Fibroblast of lung (primary cell): Measurements from ENCODE around the gene NT5DC1. TPM values are rescaled to one million over a fixed set of nuclear protein-coding genes. Genes with fewer than 3 reads are reported as not detected.
A peak's percentile ranks its signal among the peaks of the same experiment; 100 is the strongest.

Experiments used
- DNase-seq, 2 donors: peaks; one replicate each; pipeline versions ENCODE4 v3.0.0 to v3.0.0-alpha.2; 2010; ENCODE audit warnings: low read depth in 2 of 2
- H2AFZ ChIP-seq: 2 replicates; pipeline ENCODE4 v1.5.1; 2012; ENCODE audit warnings: low read length, control low read depth, inconsistent platforms
- H3K27ac ChIP-seq: 2 replicates; pipeline ENCODE4 v1.5.1; 2011; ENCODE audit warnings: low read length, control low read depth; ENCODE audit not compliant: insufficient read depth
- H3K27me3 ChIP-seq: 2 replicates; pipeline ENCODE4 v1.5.1; 2011; ENCODE audit warnings: mild to moderate bottlenecking, low read length; ENCODE audit not compliant: control insufficient read depth, insufficient read depth
- H3K36me3 ChIP-seq: 2 replicates; pipeline ENCODE4 v1.5.1; 2011; ENCODE audit warnings: low read length; ENCODE audit not compliant: control insufficient read depth, insufficient read depth
- H3K4me1 ChIP-seq: 2 replicates; pipeline ENCODE4 v1.5.1; 2011; ENCODE audit warnings: low read length; ENCODE audit not compliant: control insufficient read depth, insufficient read depth; ENCODE audit errors: extremely low read depth
- H3K4me2 ChIP-seq: 2 replicates; pipeline ENCODE4 v1.5.1; 2011; ENCODE audit warnings: low read length, control low read depth; ENCODE audit not compliant: insufficient read depth; ENCODE audit errors: extremely low read depth
- H3K4me3 ChIP-seq, 4 experiments: fragments of 200-600 bp in 1 of 4; sonication (generic) in 1 of 4; replicated peaks in 1 of 4; 2 replicates each; pipeline ENCODE4 v1.5.1; 2011 to 2016; ENCODE audit warnings: low read length in 4 of 4, low read depth in 3 of 4, mild to moderate bottlenecking in 3 of 4, control low read depth in 2 of 4, inconsistent platforms in 1 of 4, mixed read lengths in 1 of 4; ENCODE audit not compliant: insufficient read depth in 1 of 4; ENCODE audit errors: control extremely low read depth in 1 of 4
- H3K79me2 ChIP-seq: 2 replicates; pipeline ENCODE4 v1.5.1; 2012; ENCODE audit warnings: mild to moderate bottlenecking, low read length, inconsistent platforms; ENCODE audit not compliant: control insufficient read depth, insufficient read depth
- H3K9ac ChIP-seq: 2 replicates; pipeline ENCODE4 v1.5.1; 2011; ENCODE audit warnings: mild to moderate bottlenecking, low read length, control low read depth; ENCODE audit not compliant: insufficient read depth
- H3K9me3 ChIP-seq: 2 replicates; pipeline ENCODE4 v1.5.1; 2012; ENCODE audit warnings: low read depth, low read length; ENCODE audit not compliant: control insufficient read depth, insufficient read depth
- H4K20me1 ChIP-seq: 2 replicates; pipeline ENCODE4 v1.5.1; 2011; ENCODE audit warnings: low read length; ENCODE audit not compliant: control insufficient read depth, insufficient read depth; ENCODE audit errors: extremely low read depth
- EZH2 ChIP-seq: IDR thresholded peaks from 2 replicates; pipeline ENCODE4 v1.5.1; 2012; ENCODE audit warnings: low read length, control low read depth, mild to moderate bottlenecking; ENCODE audit errors: missing control alignments
- polyA plus RNA-seq, 2 donors: library from polyadenylated mRNA; depleted of rRNA in 1 of 2; stranded (reverse) in 1 of 2; unstranded in 1 of 2; fragments of >200 nt; gene quantifications; 2 replicates each; pipeline ENCODE4 v1.2.1, GENCODE V29; 2011 to 2012; ENCODE audit warnings: missing spikeins in 1 of 2
- total RNA-seq: library from RNA; depleted of rRNA; stranded (reverse); fragments of >200 nt; gene quantifications from 2 replicates; pipeline ENCODE4 v1.2.1, GENCODE V29; 2014
- TF ChIP-seq, protein P1 (sequence below), 2 donors: IDR thresholded peaks in 1 of 2; conservative IDR thresholded peaks in 1 of 2; 1 replicate in 1 of 2; 2 replicates in 1 of 2; pipeline ENCODE4 v1.5.1; 2011 to 2012; ENCODE audit warnings: low read length in 2 of 2, control low read depth in 1 of 2, inconsistent platforms in 1 of 2, low read depth in 1 of 2, mild to moderate bottlenecking in 1 of 2

Gene NT5DC1
- total and polyA plus RNA-seq, 2 donors (not counting 1 experiment from before 2014, with no cell fraction given), result 8.1 to 17.9 TPM

GRCh38 chr6:116290799-116291198 lies 190.1 kb downstream of the NT5DC1 start:
- no peaks in the 10 kb centered on the region for H4K20me1 ChIP-seq
- H3K4me1 ChIP-seq, result peaks cover 2% of the 10 kb centered on the region
- H3K79me2 ChIP-seq, result no peaks in the 10 kb centered on the region
- H3K4me2 ChIP-seq, result no peak overlapping the region
- no peaks in the 10 kb centered on the region for H3K9me3 ChIP-seq
- no peak overlapping the region for H3K4me3 ChIP-seq
- H2AFZ ChIP-seq, result no peak overlapping the region
- TF ChIP-seq, protein P1, sequence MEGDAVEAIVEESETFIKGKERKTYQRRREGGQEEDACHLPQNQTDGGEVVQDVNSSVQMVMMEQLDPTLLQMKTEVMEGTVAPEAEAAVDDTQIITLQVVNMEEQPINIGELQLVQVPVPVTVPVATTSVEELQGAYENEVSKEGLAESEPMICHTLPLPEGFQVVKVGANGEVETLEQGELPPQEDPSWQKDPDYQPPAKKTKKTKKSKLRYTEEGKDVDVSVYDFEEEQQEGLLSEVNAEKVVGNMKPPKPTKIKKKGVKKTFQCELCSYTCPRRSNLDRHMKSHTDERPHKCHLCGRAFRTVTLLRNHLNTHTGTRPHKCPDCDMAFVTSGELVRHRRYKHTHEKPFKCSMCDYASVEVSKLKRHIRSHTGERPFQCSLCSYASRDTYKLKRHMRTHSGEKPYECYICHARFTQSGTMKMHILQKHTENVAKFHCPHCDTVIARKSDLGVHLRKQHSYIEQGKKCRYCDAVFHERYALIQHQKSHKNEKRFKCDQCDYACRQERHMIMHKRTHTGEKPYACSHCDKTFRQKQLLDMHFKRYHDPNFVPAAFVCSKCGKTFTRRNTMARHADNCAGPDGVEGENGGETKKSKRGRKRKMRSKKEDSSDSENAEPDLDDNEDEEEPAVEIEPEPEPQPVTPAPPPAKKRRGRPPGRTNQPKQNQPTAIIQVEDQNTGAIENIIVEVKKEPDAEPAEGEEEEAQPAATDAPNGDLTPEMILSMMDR (conservative IDR thresholded peaks at IDR 0.05 in 1 of 2, IDR thresholded peaks at IDR 0.05 in 1 of 2; ENCODE audit: low read depth in 1 of 2, low read length in 2 of 2), result no peak
- no peak for TF ChIP-seq EZH2
- no peaks in the 10 kb centered on the region for H3K36me3 ChIP-seq
- H3K27ac ChIP-seq, result no peak overlapping the region
- H3K27me3 ChIP-seq, result no peaks in the 10 kb centered on the region
- H3K9ac ChIP-seq, result no peak overlapping the region
- DNase-seq, result no peak

GRCh38 chr6:116291701-116292396 lies 191.2 kb downstream of the NT5DC1 start:
- no peaks in the 10 kb centered on the region for H3K27me3 ChIP-seq
- H3K4me2 ChIP-seq, result no peak overlapping the region
- peak in 1 of 2 donors; percentile 28 for DNase-seq
- H3K9ac ChIP-seq, result no peak overlapping the region
- H3K27ac ChIP-seq, result no peak overlapping the region
- TF ChIP-seq EZH2, result no peak
- TF ChIP-seq, protein P1 (conservative IDR thresholded peaks at IDR 0.05 in 1 of 2, IDR thresholded peaks at IDR 0.05 in 1 of 2; ENCODE audit: low read depth in 1 of 2, low read length in 2 of 2), result no peak
- H2AFZ ChIP-seq, result no peak overlapping the region
- H3K79me2 ChIP-seq, result no peaks in the 10 kb centered on the region
- H3K4me1 ChIP-seq, result peaks cover 2% of the 10 kb centered on the region
- H3K9me3 ChIP-seq, result no peaks in the 10 kb centered on the region
- H3K36me3 ChIP-seq, result no peaks in the 10 kb centered on the region
- H3K4me3 ChIP-seq, result no peak overlapping the region
- H4K20me1 ChIP-seq, result no peaks in the 10 kb centered on the region

DNA sequence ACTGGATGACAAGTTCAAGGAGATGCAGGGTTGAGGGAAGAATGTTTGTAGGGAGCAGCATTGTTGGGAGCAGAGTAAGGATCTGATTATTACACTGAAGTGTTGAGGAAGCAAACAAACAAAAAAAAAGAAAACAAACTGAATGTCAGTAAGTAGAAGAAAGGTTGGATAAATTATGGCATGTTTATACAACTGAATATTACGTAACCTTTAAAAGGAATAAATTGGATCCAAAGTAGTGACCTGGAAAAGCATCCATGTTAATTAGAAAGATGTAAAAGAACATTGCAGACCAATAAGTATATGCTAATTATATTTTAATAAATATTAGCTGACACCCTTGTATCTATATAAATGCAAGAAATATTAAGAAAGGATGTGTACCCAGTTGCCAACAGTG lies 191.9 kb downstream of the NT5DC1 start:
- Histone ChIP-seq H3K9me3 (no peaks in the 10 kb centered on the region), H3K27ac (no peak overlapping the region), H3K27me3 (no peaks in the 10 kb centered on the region), H2AFZ (no peak overlapping the region), H3K4me1 (peaks cover 2% of the 10 kb centered on the region), H3K9ac (no peak overlapping the region), H3K36me3 (no peaks in the 10 kb centered on the region), H3K4me3 (no peak overlapping the region), H3K4me2 (no peak overlapping the region), H3K79me2 (no peaks in the 10 kb centered on the region), H4K20me1 (no peaks in the 10 kb centered on the region)
- no peak for DNase-seq
- TF ChIP-seq EZH2, result no peak
- TF ChIP-seq, protein P1 (conservative IDR thresholded peaks at IDR 0.05 in 1 of 2, IDR thresholded peaks at IDR 0.05 in 1 of 2; ENCODE audit: low read depth in 1 of 2, low read length in 2 of 2), result no peak
